HG02763 (cell line): Measurements from ENCODE around the gene GMDS.

ENCODE experiments used
- ATAC-seq: cut with Tn5 transposase; IDR thresholded peaks from one replicate; pipeline ENCODE4 v1.9.1; 2021; ENCODE audit warnings: mild to moderate bottlenecking, moderate library complexity; ENCODE audit not compliant: unreplicated experiment

The GMDS gene

GRCh38 chr6:2047855-2048254 is 197.6 kb downstream of the GMDS start:
- no peak for ATAC-seq

GRCh38 chr6:2044192-2044591 is 201.2 kb downstream of the GMDS start:
- ATAC-seq: no peak

- no peak for ATAC-seq
These were observed 202.3 kb downstream of the GMDS start for GRCh38 chr6:2042956-2043648.

GRCh38 chr6:2038092-2038491 is 207.3 kb downstream of the GMDS start:
- ATAC-seq: no peak

- ATAC-seq: no peak
These were observed 208.0 kb downstream of the GMDS start for GRCh38 chr6:2037237-2037926.

- no peak for ATAC-seq
These were observed 208.7 kb downstream of the GMDS start for GRCh38 chr6:2036710-2037023.

DNA sequence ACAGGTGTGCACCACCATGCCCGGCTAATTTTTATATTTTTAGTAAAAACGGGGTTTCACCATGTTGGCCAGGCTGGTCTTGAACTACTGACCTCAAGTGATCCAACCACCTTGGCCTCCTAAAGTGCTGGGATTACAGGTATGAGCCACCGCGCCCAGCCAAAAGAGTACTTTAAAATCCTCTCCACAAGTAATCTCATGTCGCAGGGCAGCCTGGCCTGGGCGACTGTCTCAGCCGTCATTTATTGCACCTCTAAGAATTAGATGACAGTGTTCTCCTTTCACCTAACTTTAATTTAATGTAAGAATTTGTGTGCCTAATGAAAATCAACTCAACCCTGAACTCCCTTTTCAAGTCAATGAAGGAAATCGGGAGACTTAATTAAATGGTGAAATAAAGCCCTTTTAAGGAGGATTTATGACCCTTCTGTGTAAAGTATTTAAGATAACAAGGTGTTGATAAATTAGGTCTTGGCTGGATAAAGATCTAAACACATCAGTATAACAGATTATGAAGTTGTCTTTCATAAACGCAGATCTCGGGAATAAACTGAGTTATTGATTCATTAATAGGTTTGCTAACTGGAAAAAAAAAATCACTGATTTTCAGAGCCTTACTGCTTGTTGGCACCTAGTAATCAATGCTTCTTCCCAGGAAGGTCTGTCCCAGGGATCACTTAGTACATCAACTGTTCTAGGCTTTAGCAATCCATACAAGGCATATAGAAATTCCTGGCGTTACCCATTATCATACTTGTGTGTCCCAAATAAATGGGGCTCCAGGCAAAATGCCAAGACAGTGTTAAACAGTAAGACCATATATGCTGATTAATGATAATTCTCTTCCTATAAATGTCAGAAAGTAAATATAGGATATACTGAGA is 209.3 kb downstream of the GMDS start:
- ATAC-seq: no peak

GRCh38 chr6:2035046-2035445 is 210.4 kb downstream of the GMDS start:
- no peak for ATAC-seq

DNA sequence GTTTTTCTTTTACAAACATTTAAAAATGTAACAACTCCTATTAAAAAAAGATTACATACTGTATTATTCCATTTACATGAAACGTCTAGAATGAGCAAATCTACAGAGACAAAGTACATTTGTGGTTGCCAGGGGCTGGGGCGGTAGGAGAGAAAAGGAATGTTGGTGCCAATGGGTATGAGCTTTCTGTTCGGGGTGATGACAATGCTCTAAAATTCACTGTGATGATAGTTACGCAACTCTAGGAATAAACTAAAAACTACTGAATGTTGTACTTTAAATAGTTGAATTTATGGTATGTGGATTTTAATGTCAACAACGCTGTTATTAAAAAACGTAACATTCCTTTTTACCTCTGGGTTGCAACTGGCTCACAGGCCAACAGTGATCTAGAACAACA is 211.1 kb downstream of the GMDS start:
- ATAC-seq: no peak

GRCh38 chr6:2033544-2033943 is 211.9 kb downstream of the GMDS start:
- no peak for ATAC-seq

GRCh38 chr6:2030682-2031244 is 214.6 kb downstream of the GMDS start:
- no peak for ATAC-seq

DNA sequence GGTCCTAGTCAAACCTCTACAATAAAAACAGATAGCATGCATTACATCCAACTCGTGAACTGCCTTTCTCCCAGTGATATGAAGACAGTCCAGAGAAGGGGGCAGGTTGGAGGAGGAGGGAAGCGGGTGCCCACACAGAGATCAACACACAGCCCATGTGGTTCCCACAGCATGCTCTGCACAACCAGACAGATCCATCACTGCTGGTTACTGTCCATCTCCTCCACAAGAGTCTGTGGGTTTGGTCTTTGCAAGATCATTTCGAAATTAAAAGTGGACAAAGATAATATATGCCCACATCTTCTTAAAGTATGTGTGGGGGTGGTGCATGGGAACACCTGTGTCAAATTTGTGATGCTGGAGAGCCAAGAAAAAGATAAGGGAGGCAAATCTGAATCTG is 215.5 kb downstream of the GMDS start:
- ATAC-seq: no peak

DNA sequence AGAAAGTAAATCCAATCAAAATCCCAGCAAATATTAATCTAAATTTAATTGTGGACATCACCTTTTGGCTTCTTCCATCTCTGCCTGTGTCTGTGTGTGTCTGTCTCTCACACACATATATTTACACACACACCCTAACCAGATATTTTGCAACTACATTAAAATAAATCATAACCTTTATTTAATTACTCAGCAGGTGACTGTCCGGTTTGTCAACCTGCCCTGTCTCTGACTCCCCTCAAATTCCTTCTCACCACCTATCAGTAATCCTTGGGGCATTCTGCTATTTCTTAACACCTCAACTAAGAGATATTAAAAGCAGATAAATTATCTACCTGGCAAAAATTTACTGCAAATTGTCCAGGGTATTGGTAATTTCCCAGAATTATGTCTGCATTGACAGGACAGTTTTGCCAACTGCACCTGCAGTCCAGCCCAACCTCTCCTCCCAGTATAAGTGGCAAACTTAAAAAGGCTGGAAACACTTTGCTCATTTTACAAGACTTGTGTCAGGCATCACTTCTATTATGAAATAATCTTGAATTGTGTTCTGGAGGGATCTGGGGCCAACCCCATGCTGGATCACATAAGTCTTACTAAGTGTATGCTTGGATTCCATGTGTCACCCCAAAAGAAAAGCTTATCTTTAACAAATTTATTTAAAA is 216.1 kb downstream of the GMDS start:
- ATAC-seq: no peak

DNA sequence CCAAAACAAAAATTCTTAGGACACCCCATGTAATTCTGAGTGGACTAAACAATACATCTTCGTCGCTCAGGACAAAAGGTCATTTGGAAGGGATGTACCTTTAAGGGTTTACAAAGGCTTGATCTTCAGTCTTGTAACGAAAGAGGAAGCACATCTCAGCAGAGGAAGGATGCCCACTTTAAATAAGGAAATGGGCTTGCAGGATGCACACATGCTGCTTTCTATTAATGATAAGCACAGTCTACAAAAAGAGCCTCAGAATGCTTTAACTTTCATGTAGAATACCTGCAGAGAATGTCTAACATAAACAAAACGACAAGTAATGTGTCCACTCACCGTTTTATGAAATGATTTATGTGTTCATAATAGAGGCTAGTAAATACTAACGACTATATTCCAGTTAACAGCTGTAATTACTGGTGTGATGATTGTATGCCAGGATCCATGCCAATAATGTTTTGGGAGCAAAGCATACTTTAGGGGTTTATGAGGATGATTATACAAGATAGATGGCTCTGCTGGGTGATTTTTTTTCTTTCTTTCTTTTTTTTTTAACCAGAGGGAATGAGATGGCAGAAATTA is 216.9 kb downstream of the GMDS start:
- no peak for ATAC-seq

- ATAC-seq: no peak
These were observed 219.3 kb downstream of the GMDS start for GRCh38 chr6:2026133-2026532.

- no peak for ATAC-seq
These were observed 223.7 kb downstream of the GMDS start for GRCh38 chr6:2021713-2022125.

- ATAC-seq: no peak
These were observed 224.5 kb downstream of the GMDS start for GRCh38 chr6:2020909-2021308.

GRCh38 chr6:2019051-2019450 is 226.4 kb downstream of the GMDS start:
- ATAC-seq: no peak

GRCh38 chr6:2016040-2016439 is 229.4 kb downstream of the GMDS start:
- ATAC-seq: no peak

- no peak for ATAC-seq
These were observed 236.9 kb downstream of the GMDS start for GRCh38 chr6:2008383-2008976.
